GM23248 (cell line): ENCODE results near the gene GTF2F2.

Source experiments
- EZH2 ChIP-seq: fragments of 200-600 bp; sonication (generic); IDR thresholded peaks from 2 replicates; pipeline ENCODE4 v1.6.1; 2018; ENCODE audit warnings: antibody characterized with exemption, mild to moderate bottlenecking; ENCODE audit not compliant: insufficient read depth, poor library complexity, severe bottlenecking
- EZH2phosphoT487 ChIP-seq: fragments of 200-600 bp; sonication (generic); IDR thresholded peaks from 2 replicates; pipeline ENCODE4 v1.6.1; 2018; ENCODE audit warnings: antibody characterized with exemption, moderate library complexity, mild to moderate bottlenecking, low read depth; ENCODE audit not compliant: insufficient read depth

GRCh38 chr13:45120967-45121831 lies 889 bp downstream of the GTF2F2 start:
- TF ChIP-seq EZH2phosphoT487 (no peak), EZH2 (no peak)
